GM13976 (cell line): ENCODE data around the gene KRTAP5-5.

ENCODE experiments used
- DNase-seq: peaks from one replicate; pipeline ENCODE4 v3.0.0; 2012; ENCODE audit warnings: low spot score
- CTCF ChIP-seq: IDR thresholded peaks from 2 replicates; pipeline ENCODE4 v1.5.1; 2012; ENCODE audit warnings: borderline replicate concordance, mild to moderate bottlenecking; ENCODE audit not compliant: insufficient read depth; ENCODE audit errors: extremely low read depth, missing control alignments, control extremely low read depth
- in situ Hi-C: fragments of 300-500 bp; cut with MboI; formaldehyde crosslinking; loops from one replicate; pipeline ENCODE4 v1.12.0; 2022; ENCODE audit warnings: low sequenced_read_pairs, mixed read lengths, inconsistent platforms; ENCODE audit not compliant: unreplicated experiment

Gene KRTAP5-5

DNA sequence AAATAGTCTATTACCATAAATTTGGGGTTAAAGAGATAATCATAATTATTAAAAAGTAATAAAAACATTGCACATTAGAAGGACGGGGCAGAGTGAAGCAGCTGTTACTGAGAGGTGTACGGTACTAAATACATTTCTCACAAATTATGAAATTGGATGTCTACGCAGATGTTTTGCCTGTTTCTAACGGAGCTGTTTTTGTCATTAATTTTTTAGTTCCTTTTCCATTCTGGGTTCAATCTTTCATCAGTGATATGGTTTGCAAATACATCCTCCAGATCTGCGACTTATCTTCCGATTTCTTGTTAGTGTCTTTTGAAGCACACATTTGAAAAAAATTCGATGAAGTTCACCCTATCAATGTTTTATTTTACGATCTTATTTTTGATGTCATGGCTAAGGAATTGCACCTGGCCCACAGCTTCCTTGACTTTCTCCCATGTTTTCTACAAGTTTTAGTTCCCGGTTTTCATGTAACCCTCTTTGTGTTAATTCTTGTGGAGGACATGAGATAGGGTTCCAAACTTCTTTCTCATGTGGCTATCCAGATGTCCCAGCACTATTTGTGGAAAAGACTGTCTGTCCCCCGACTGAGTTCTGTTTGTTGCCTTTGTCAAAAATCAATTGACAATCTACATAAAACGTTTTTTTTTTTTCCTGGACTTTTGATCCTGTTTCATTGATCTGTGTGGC, 46.1 kb downstream of the KRTAP5-5 start:
- in situ Hi-C loops: no loop called here
- no peak for TF ChIP-seq CTCF
- no peak for DNase-seq

GRCh38 chr11:1676229-1676740, 46.7 kb downstream of the KRTAP5-5 start:
- in situ Hi-C loops: no loop called here
- TF ChIP-seq CTCF: no peak
- no peak for DNase-seq

DNA sequence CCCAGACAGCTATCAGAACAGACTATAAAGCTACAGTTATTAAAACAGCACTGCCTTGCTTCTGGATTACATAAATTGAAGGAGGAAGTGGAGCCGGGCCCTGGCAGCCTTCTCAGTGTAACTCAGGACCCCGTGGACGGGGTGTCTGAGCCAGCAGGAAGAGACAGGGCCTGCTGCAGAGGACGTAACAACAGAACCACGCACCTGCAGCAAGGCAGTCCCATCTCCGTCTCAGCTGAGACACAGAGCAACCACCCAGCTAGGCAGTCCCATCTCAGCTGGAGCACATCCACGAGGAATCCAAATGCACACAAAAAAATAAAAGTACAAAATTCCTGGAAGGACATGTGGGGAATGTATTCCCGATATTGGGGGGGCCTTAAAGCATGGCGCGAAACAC, 50.3 kb downstream of the KRTAP5-5 start:
- in situ Hi-C loops: no loop called here
- no peak for TF ChIP-seq CTCF
- no peak for DNase-seq
